Breast epithelium (tissue), 4 donors: Measurements from ENCODE around the gene DSCAM. TPM values are rescaled to one million over a fixed set of nuclear protein-coding genes. Genes with fewer than 3 reads are reported as not detected.
"Not testable (repeated sequence)": the region's sequence is repeated elsewhere in the genome, so short reads cannot be mapped to it uniquely, and the experiment has no call there.

Source experiments
- DNase-seq, 2 donors: peaks; one replicate each; pipeline ENCODE4 v3.0.0-alpha.2; 2019; ENCODE audit warnings: low spot score in 2 of 2
- H3K27ac ChIP-seq, 2 donors: fragments of 200-600 bp; sonication (generic) in 1 of 2; one replicate each; pipeline ENCODE4 v1.5.1; 2016 to 2019; ENCODE audit warnings: mild to moderate bottlenecking in 1 of 2
- H3K27me3 ChIP-seq, 2 donors: fragments of 200-600 bp; sonication (generic) in 1 of 2; one replicate each; pipeline versions ENCODE4 v1.5.1 to v1.6.0; 2017 to 2019; ENCODE audit warnings: control low read depth in 1 of 2, mild to moderate bottlenecking in 1 of 2
- H3K36me3 ChIP-seq: fragments of 200-600 bp; one replicate; pipeline ENCODE4 v1.5.1; 2019
- H3K4me1 ChIP-seq, 2 donors: fragments of 200-600 bp; sonication (generic); one replicate each; pipeline ENCODE4 v1.5.1; 2016 to 2019; ENCODE audit warnings: control low read depth in 1 of 2
- H3K4me3 ChIP-seq, 3 donors: fragments of 200-600 bp; sonication (generic); 1 replicate in 2 of 3; 2 replicates in 1 of 3; pipeline ENCODE4 v1.5.1; 2016 to 2019; ENCODE audit warnings: mild to moderate bottlenecking in 3 of 3, moderate library complexity in 2 of 3
- H3K9me3 ChIP-seq, 2 donors: fragments of 200-600 bp; sonication (generic) in 1 of 2; one replicate each; pipeline ENCODE4 v1.5.1; 2016 to 2019; ENCODE audit warnings: control low read depth in 1 of 2
- CTCF ChIP-seq, 3 donors: fragments of 450-650 bp; IDR thresholded peaks; one replicate each; pipeline ENCODE4 v1.5.1; 2016 to 2017; ENCODE audit warnings: antibody characterized with exemption in 3 of 3, mild to moderate bottlenecking in 3 of 3, moderate library complexity in 3 of 3
- POLR2A ChIP-seq: fragments of 450-650 bp; IDR thresholded peaks from one replicate; pipeline ENCODE4 v1.6.1; 2016; ENCODE audit warnings: antibody characterized with exemption, mild to moderate bottlenecking, moderate library complexity
- POLR2AphosphoS5 ChIP-seq, 3 donors: sonication (generic); formaldehyde crosslinking; IDR thresholded peaks; one replicate each; pipeline ENCODE4 v1.6.1; 2017; ENCODE audit warnings: antibody characterized with exemption in 3 of 3
- intact Hi-C: fragments of 100-400 bp; cut with DNase I; formaldehyde crosslinking; loops from one replicate; pipeline ENCODE4 v1.15.1; 2023; ENCODE audit warnings: low total_unique reads
- total RNA-seq, 3 donors: library from RNA; depleted of rRNA; stranded (reverse); fragments of >200 nt; gene quantifications; one replicate each; pipeline ENCODE4 v1.1.0, GENCODE V29; 2016

DSCAM gene
- total RNA-seq = under 1 TPM in 2 of 3 donors, not detected in 1; 0.33 to 0.44 TPM

- no peaks in the 10 kb centered on the region for H3K9me3 ChIP-seq
- no peaks in the 10 kb centered on the region for H3K4me1 ChIP-seq
- H3K27ac ChIP-seq = no peak within 1 kb of the TSS
- no peak for DNase-seq
- H3K36me3 ChIP-seq = no peaks in the 10 kb centered on the region
- TF ChIP-seq POLR2AphosphoS5 (IDR thresholded peaks at IDR 0.05) = no peak
- TF ChIP-seq CTCF (IDR thresholded peaks at IDR 0.05) = no peak
- no peak for TF ChIP-seq POLR2A
- H3K27me3 ChIP-seq = peaks cover 0 to 44% of the 10 kb centered on the region in 2 donors
- peak within 1 kb of the TSS in 2 of 3 donors; percentile 42 to 53 for H3K4me3 ChIP-seq
- intact Hi-C loops = loop anchor here (10.0 kb wide), 1 partner anchor 208 kb away; no protein-coding TSS in a partner anchor
Observed at GRCh38 chr21:40846587-40847411, at the start of gene DSCAM. DSCAM (minus strand) TSS chr21:40847158; CDS start chr21:40846661, 497 bp downstream.

- H3K9me3 ChIP-seq = peaks cover 9 to 12% of the 10 kb centered on the region in 2 donors
- H3K27me3 ChIP-seq, H3K36me3 ChIP-seq, DNase-seq, intact Hi-C loops, H3K4me3 ChIP-seq, H3K27ac ChIP-seq, H3K4me1 ChIP-seq: not testable (repeated sequence)
Observed at GRCh38 chr21:40895697-40896096, 48.7 kb upstream of the DSCAM start.

GRCh38 chr21:40886931-40887330 lies 40.0 kb upstream of the DSCAM start:
- peak in 1 of 2 donors; percentile 79 for DNase-seq
- peak overlapping the region; percentile 59 to 72 for H3K27ac ChIP-seq
- no peak for TF ChIP-seq POLR2AphosphoS5 (IDR thresholded peaks at IDR 0.05)
- H3K4me1 ChIP-seq = no peaks in the 10 kb centered on the region
- H3K4me3 ChIP-seq = no peak overlapping the region
- H3K36me3 ChIP-seq = no peaks in the 10 kb centered on the region
- intact Hi-C loops = no loop called here
- H3K27me3 ChIP-seq = no peaks in the 10 kb centered on the region
- H3K9me3 ChIP-seq = no peaks in the 10 kb centered on the region

- no peak for DNase-seq
- Histone ChIP-seq H3K27me3 (no peaks in the 10 kb centered on the region), H3K9me3 (no peaks in the 10 kb centered on the region), H3K4me1 (no peaks in the 10 kb centered on the region), H3K27ac (peak overlapping the region; percentile 59 to 72), H3K4me3 (no peak overlapping the region), H3K36me3 (no peaks in the 10 kb centered on the region)
- TF ChIP-seq POLR2AphosphoS5 (IDR thresholded peaks at IDR 0.05) (no peak), CTCF (IDR thresholded peaks at IDR 0.05) (no peak)
- intact Hi-C loops = no loop called here
Observed at GRCh38 chr21:40886006-40886405, 39.0 kb upstream of the DSCAM start.

GRCh38 chr21:40882192-40882915 lies 35.4 kb upstream of the DSCAM start:
- Histone ChIP-seq H3K4me1 (no peaks in the 10 kb centered on the region), H3K4me3 (no peak overlapping the region), H3K27me3 (no peaks in the 10 kb centered on the region), H3K36me3 (no peaks in the 10 kb centered on the region), H3K9me3 (no peaks in the 10 kb centered on the region), H3K27ac (no peak overlapping the region)
- no peak for TF ChIP-seq CTCF (IDR thresholded peaks at IDR 0.05)
- TF ChIP-seq POLR2AphosphoS5 (IDR thresholded peaks at IDR 0.05) = no peak
- TF ChIP-seq POLR2A = no peak
- intact Hi-C loops = no loop called here
- DNase-seq = no peak

GRCh38 chr21:40881767-40882166 lies 34.8 kb upstream of the DSCAM start:
- H3K36me3 ChIP-seq = no peaks in the 10 kb centered on the region
- intact Hi-C loops = no loop called here
- no peak overlapping the region for H3K27ac ChIP-seq
- TF ChIP-seq POLR2AphosphoS5 (IDR thresholded peaks at IDR 0.05) = no peak
- no peak for TF ChIP-seq POLR2A
- no peak for TF ChIP-seq CTCF (IDR thresholded peaks at IDR 0.05)
- H3K4me3 ChIP-seq = no peak overlapping the region
- DNase-seq = no peak
- H3K9me3 ChIP-seq = no peaks in the 10 kb centered on the region
- no peaks in the 10 kb centered on the region for H3K27me3 ChIP-seq
- no peaks in the 10 kb centered on the region for H3K4me1 ChIP-seq
